Forelimb muscle (tissue), 1 donor: ENCODE measurements around the gene SGK2. TPM values are rescaled to one million over a fixed set of nuclear protein-coding genes. Genes with fewer than 3 reads are reported as not detected.

Source experiments
- DNase-seq: peaks from one replicate; pipeline ENCODE4 v3.0.0-alpha.2; 2013; ENCODE audit warnings: low read depth
- polyA plus RNA-seq: library from polyadenylated mRNA; unstranded; fragments of 120-200 nt; gene quantifications from one replicate; pipeline ENCODE4 v1.2.1, GENCODE V29; 2013; ENCODE audit not compliant: insufficient read length

SGK2 gene
- polyA plus RNA-seq = 1.7 TPM

DNA sequence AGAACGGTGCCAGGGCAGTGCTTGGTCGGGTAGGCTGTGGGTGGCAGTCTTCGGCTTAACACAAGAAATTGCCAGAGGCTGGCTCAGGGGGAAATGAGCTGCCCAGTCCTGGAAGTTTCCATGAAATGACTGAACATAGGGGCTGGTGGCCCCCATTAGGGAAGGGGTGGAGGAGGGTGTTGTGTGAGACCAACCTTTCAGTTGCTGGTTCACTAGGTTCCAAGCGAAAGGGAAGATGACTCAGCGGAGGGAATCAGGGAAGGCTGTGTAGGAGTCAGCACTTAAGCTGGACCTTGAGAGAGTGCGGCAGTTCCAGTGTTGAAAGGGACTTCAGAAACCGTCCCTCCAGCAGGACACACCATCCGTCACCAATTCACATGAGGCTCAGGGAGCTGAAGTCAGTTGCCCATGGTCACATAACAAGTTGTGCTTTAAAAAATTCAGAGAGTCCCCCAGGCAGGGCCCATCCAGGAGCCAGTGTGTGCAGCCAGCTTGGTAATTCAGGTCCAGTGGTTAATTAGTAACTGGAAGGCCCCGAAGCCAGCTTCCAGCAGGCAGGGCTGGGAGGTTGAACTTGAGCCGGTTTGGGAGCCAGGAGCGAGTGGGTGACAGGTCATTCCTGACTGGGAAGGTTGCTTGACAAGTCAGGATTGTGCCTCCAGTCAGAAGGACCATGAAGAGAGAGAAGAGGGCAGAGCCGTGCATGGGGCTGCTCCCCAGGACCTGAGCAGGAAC is at the start of gene SGK2:
SGK2 (plus strand) TSS at position 616 of the 735 bp plus-strand sequence. CDS start 7,469 bp downstream, outside the sequence.
- DNase-seq = no peak

DNA sequence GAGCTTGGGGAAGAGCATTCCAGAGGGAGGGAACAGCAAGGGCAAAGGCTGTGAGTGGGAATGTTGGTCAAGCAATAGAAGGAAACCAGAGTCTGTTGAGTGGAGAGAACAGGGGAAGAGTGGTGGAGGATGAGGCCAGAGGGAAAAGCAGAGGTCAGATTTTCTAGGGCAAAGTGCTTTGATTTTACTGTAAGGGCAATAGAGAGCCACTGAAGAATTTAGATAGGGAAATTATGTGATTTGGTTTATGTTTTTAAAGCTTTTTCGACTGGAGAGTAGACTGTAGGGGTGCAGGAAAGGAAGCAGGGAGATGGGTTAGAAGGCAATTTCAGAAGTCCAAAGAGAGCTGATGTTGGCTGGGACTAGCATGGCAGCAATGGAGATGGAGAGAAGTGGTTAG is 46.9 kb upstream of the SGK2 start:
- DNase-seq = no peak

DNA sequence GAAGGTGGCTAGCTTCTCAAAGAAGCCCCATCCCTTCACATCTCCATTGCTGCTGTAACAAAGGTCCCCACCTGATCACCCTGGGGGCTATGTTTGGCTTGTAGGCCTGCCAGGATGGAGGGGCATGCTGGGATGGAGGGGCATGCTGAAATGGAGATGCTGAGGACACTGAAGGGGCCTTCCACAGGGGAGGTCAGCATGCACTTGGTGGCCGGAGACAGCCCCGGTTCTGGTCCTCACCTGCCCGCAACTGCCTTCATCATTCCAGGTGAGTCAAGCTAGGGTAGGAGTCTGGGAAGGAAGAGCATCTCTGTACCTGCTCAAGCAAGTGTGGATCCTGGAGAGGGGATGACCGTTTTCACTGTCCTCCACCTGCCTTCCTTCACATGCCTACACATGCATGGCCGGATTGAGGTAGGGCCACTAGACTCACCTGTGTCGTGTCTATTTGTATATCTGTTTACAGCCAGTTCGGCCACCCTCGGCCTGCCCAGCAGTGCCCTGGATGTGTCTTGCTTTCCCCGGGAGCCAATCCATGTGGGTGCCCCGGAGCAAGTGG is 45.4 kb upstream of the SGK2 start:
- DNase-seq = no peak

DNA sequence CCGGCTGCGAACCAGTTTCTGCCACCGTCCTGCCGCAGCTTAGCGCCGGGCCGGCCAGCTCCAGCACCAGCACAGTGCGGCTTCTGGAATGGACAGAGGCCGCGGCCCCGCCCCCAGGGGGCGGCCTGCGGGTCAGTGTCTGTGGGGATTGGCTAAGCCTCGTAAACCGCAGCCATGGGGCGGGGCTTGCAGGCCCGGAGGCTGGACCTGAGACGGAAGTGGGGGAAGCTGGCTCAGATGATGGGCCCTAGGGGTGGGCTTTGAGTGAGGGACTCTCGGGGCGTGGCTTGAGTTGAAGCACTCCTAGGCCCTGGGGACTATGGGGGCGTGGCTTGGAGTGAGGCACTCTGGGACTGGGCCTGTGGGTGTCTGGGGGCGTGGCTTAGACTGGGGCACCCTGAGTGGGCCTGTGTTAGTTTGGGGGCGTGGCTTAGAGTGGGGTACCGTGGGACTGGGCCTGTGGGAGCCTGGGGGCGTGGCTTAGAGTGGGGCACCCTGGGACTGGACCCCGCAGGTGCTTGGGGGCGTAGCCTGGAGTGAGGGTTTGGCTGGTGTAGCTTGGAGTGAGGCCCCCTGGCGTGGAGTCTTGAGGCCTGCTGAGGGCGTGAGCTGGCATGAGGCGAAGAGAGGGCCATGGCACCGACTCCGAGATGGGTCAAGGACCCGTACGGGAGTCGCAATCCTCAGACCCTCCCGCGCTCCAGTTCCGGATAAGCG is 44.7 kb upstream of the SGK2 start:
- DNase-seq = peak; percentile 67

DNA sequence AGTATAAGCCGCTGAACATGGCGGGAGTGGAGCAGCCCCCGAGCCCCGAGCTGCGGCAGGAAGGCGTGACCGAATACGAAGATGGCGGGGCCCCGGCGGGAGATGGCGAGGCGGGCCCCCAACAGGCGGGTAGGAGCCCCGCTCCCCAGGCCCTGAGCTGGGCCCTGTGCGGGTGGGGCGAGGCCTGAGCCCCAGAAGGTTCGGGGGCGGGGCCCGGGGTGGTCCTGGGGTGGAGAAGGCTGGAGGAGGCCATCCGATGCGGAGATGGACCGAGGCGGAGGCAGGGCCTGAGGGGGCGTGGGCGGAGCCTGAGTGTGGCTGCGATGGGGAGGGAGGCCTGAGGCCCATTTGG is 44.2 kb upstream of the SGK2 start:
- no peak for DNase-seq

DNA sequence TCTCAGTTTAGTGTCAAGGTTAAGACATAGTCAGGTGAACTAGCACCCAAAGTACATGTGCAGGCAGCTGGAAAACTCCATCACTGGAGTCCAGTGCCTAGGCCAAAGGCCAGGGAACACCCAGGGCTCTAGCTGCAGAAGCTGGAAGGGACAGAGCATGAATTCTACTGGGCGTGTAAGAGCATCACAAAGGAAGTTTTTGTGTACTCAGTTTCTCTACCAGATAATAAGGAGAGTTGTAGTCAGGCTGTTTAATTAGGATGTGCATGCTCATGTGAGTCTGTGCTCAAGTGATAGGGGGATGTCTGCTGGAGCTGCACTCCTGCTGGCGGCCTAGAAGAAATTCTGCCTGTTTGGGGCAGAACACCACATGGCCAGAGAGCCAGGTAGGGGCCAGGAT is 43.2 kb upstream of the SGK2 start:
- DNase-seq = no peak

DNA sequence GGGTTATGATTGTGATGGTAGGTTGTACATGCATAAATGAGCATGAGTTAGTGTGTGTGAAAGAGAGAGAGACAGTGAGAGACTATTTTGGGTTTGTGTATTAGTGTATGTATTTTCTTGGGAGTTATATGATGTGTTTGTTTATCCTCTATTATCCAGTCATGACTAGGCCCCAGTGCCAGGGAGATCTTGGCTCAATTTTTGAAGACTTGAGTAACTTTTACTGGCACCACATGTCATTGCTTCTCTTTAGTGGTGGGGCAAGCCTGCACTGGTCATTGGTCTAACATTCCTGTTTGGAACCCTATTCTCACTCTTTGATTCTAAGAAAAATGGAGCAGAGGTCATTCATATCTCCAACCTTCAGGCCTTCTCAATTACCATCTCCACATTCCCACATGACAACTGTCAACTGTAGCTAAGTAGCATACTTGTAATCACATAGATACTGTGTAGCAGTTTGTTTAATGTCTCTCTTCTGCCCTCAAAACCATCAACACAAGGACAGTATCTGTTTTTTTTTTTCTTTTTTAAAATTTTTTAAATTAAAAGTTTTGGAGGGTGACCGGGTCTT is 42.5 kb upstream of the SGK2 start:
- DNase-seq = no peak

DNA sequence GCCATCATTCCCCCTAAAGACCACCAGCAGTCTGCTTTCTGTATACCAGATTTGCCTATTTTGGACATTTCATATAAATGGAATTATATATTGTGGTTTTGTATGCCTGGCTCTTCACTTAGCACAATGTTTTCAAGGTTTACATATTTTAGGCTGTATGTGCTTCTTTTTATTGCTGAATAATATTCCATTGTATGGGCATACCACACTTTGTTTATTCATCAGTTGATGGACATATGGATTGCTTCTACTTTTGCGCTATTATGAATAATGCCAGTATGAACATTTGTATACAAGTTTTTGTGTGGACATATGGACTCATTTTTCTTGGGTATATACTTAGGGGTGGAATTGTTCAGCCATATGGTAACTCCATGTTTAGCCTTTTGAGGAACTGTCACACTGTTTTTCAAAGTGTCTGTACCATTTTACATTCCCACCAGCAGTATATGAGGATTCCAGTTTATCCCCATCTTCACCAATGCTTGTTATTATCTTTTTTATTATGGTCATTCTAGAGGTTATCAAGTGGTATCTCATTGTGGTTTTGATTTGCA is 38.7 kb upstream of the SGK2 start:
- no peak for DNase-seq

DNA sequence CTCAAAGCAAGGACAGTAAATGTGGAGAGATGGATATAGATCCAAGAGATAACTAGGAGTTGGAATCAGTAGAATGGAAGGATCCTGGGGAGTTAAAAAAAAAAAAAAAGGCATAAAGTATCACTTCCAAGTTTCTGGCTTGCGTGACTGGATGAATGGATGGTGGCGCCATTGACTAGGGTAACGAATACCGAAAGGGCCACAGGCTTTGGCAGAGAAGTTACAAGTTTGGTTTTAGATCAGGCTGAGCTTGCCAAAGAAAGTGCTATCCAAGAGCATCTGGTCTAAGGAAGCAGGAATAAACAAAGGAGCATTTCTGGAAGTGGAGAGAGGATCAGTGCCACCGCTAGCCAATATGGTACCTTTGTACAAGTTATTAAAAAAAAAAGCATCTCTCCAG is 33.8 kb upstream of the SGK2 start:
- no peak for DNase-seq

DNA sequence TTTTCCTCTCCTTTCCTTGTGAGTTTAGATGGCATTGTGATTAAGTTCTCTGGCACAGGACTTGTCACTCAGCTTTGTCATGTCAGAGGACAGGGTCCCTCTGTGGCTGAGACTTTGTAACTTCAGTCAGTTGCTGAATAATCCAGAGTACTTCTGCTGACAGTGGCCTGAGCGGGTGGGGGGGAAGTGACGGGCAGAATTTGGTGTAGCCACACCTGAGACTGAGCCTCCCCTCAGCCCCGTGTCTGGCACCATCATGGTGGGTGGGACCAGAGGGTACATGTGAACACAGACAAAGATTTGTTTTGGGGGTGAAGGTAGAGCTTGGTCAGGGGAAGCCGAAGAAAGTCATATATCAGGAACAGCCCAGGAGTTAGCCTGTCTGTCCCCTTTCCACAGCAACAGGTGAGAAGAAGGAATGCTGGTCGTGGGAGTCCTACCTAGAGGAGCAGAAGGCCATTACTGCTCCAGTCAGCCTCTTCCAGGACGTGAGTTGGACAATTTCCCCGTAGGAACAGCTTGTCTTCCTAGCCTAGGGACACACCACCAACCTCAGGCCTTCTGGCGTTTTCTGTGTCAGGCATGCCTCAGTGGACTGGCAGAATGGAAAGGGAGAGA is 30.5 kb upstream of the SGK2 start:
- no peak for DNase-seq

DNA sequence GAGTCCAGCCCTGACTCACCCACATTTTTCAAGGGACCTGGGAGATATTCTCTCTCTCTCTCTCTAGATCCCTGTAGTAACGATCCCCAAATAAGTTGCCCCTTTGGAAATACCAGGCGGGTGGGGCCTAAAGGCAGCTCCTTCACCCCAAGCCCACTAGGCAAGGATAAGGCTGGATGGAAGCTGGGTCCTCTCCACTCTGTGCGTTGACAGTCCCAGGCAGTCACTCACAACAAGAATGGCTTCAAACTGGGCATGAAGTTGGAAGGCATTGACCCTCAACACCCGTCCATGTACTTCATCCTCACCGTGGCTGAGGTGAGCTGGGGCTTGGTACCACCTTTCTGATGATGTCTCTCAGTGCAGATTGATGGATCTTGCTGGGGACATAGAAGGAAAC is 29.8 kb upstream of the SGK2 start:
- no peak for DNase-seq

DNA sequence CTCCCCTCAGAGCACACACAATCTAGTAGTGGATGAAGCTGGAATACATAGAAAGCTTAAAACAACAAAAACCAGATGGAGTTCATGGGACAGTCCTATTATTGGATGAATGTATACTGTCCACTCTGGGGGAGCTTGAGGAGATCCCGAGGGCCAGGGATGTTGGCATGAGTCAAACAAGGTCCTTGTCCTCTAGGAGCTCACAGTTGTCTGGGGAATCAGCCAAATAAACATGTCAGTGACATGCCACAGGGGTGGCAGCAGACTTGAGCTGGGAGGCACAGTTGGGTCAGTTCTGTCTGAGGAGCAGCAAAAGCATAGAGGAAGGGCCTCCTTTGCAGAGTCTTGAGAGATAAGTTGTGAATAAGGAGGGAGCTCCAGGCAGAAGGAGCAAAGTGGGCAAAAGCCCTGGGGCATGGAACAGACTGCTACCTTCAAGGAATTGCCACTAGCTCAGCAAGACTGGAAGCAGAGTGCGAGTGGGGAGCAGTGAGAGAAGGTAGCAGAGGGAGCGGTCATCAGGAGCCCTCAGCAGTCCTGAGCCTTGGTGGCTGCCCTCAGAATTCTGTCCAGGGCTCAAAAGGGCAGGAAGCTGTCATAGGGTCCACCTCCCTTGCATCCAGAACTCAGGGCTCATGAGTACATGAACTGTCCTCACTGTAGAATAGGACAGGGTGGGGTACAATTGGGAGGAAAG is 29.2 kb upstream of the SGK2 start:
- DNase-seq = no peak

DNA sequence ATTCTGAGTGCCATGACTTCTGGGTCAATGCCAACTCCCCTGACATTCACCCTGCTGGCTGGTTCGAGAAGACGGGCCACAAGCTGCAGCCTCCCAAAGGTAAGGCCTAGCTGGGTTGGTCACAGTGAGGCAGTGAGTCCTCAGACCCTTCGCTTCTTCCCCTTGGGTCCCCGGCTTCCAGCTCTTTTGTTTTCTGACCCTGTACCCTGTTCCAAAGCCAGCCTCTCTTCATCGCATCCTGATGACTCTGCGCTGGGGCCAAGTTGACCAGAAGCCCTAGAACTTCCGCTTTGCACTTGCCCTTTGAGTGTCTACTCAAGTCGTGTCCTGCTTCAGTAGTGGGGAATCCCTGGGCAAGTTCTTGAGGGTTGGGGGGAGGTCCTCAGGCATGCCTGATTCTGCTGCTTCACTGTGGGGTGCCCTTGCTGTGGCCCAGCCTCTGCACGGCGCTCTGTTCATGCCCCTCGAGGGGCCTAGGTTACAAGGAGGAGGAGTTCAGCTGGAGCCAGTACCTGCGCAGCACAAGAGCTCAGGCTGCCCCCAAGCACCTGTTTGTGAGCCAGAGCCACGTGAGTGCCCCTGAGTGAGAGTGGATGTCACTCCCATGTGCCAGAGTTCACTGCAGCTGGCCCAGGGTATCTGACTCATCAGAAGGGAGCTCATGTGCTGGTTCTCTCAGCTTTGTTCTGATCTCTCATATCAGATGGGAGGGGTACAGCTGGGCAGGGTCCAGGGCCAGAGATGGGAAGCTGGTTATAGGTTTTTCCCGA is 28.3 kb upstream of the SGK2 start:
- no peak for DNase-seq

DNA sequence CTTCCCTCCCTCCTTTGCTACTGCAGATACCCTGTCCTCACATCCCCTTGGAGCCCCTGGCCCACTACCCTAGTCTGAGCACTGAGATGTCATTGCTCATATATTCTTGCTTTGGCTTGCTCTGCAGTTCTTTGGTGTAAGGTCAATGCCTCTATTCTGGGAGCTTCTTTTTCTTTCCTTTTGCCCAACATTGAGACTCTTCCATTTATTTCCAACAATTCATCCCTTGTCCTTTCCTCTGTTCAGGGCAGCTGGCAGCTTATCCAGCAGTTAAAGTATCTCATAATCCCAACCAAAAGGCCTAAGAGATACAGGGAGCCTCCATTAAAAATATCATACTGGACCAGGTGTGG is 27.8 kb upstream of the SGK2 start:
- no peak for DNase-seq

DNA sequence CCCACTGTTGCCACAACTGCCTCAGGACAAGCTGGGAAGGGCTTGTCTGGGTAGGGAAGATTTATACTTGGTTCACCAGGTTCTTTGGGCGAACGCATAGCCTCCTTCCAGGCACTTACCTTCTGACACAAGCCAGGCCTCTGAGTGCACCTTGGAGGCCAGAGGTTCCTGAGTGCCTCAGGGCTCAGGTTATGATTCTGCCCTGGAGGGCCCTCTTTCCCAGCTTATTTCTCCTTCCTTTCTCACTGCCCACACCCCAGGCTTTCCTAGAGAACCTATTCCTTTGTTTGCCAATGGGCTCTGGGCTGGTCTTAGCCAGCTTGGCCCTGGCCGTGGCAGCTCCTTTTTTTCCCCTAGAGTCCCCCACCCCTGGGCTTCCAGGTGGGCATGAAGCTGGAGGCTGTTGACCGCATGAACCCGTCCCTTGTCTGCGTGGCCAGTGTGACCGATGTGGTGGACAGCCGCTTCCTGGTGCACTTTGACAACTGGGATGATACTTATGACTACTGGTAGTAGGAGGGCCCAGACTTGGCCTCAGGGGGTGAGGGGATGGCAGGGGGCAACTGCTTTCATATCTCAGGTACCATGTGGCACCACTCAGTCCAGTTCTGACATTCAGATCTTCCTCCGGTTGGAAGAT is 26.3 kb upstream of the SGK2 start:
- no peak for DNase-seq

DNA sequence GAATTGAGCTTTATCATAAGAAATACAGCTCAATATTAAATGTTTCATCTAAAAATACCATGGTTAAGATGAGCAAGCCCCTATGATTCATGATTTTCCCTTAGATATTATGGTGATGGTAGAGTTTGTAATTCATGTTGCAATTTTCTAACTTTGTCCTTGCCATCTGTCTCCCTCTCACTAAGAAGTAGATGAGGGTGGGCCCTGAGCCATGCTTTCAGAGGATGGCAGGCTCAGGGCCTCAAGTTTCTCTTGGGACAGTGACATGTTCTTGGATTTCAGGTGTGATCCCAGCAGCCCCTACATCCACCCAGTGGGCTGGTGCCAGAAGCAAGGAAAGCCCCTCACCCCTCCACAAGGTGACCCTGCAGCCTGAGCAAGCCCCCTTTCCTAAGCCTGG is 25.8 kb upstream of the SGK2 start:
- DNase-seq = no peak

DNA sequence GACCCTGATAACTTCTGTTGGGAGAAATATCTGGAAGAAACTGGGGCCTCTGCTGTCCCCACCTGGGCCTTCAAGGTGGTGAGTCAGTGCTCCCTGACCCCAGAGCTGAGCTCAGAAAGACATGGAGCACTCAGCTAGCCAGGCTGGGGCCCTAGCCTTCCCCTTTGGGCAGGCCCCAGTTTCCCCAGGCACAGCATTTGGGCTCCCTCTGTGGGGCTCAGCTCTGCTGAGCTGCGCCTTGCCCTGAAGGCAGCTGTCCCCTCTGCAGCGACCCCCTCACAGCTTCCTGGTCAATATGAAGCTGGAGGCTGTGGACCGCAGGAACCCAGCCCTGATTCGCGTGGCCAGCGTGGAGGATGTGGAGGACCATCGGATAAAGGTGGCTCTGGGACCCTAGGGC is 24.8 kb upstream of the SGK2 start:
- DNase-seq = no peak

DNA sequence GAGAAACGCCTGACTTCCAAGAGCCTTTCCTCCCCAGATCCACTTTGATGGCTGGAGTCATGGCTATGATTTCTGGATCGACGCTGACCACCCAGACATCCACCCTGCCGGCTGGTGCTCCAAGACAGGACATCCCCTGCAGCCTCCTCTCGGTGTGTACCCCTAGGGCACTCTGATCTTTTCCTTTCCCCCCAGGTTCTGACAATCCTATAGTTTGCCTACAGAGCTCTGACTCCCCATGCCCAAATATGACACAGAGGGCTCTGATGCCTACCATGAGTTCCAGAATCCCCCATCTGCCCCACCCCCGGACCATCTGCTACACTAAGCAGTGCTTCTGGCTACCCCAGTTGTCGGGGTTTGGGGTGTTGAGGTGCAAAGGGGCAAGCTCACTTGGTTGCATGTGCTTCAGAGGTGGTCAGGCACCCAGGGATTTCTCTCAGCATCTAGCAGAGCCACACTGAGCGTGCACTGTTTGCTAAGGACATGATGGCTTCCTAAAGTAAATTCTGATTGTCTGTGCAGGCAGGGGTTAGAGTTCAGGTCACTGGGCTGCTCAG is 24.0 kb upstream of the SGK2 start:
- no peak for DNase-seq

DNA sequence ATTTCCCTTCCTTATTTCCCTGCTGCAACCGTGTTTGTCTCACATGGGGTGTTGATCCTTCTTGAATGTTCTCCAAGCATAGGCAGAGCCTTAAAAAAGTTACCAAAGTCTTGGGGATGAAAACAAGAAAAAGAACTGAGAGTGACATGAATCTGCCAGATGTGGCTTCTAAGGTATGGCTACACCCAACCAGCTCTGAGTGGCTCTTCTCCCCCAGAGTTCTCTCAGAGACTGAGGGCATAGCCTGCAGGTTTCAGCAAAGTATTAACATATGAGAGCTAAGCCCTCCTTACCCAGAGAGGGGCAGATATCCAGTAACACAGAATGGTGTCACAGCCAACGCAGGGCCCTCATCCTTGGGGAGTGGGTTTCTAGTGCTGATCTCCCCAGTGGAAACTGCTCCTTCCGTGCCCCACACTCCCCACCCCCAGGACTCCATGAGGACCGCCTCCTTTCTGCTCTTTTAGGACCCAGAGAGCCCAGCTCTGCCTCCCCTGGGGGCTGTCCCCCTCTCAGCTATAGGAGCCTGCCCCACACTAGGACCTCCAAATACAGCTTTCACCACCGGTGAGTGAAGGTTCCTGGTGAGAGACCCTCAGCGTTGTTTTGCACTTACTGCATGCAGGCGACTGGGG is 23.3 kb upstream of the SGK2 start:
- no peak for DNase-seq
